ENCODE results near the gene ZCCHC9.
"Not testable (repeated sequence)": the region's sequence is repeated elsewhere in the genome, so short reads cannot be mapped to it uniquely, and the experiment has no call there.

ZCCHC9 gene

GRCh38 chr5:81335946-81336345 lies 34.6 kb downstream of the ZCCHC9 start:
- no peak for TF ChIP-seq CTCF (IDR thresholded peaks at IDR 0.05; ENCODE audit: control insufficient read depth, insufficient read depth, low read depth, low read length, missing control alignments)
- DNase-seq (ENCODE audit: low read depth), result no peak
- H3K4me3 ChIP-seq (ENCODE audit: control insufficient read depth, low read depth, low read length), result no peak overlapping the region

- H3K4me3 ChIP-seq (ENCODE audit: control insufficient read depth, low read depth, low read length), result no peak overlapping the region
- no peak for TF ChIP-seq CTCF (IDR thresholded peaks at IDR 0.05; ENCODE audit: control insufficient read depth, insufficient read depth, low read depth, low read length, missing control alignments)
- DNase-seq (ENCODE audit: low read depth), result no peak
Observed at GRCh38 chr5:81336556-81336955, 35.2 kb downstream of the ZCCHC9 start.

GRCh38 chr5:81337803-81338202 lies 36.4 kb downstream of the ZCCHC9 start:
- no peak for DNase-seq (ENCODE audit: low read depth)
- no peak overlapping the region for H3K4me3 ChIP-seq (ENCODE audit: control insufficient read depth, low read depth, low read length)
- TF ChIP-seq CTCF (IDR thresholded peaks at IDR 0.05; ENCODE audit: control insufficient read depth, insufficient read depth, low read depth, low read length, missing control alignments), result no peak

GRCh38 chr5:81338213-81338612 lies 36.8 kb downstream of the ZCCHC9 start:
- DNase-seq (ENCODE audit: low read depth); H3K4me3 ChIP-seq (ENCODE audit: control insufficient read depth, low read depth, low read length): not testable (repeated sequence)

- H3K4me3 ChIP-seq (ENCODE audit: control insufficient read depth, low read depth, low read length), result no peak overlapping the region
- TF ChIP-seq CTCF (IDR thresholded peaks at IDR 0.05; ENCODE audit: control insufficient read depth, insufficient read depth, low read depth, low read length, missing control alignments), result no peak
- no peak for DNase-seq (ENCODE audit: low read depth)
Observed at GRCh38 chr5:81344736-81345135, 43.3 kb downstream of the ZCCHC9 start.

- TF ChIP-seq CTCF (IDR thresholded peaks at IDR 0.05; ENCODE audit: control insufficient read depth, insufficient read depth, low read depth, low read length, missing control alignments), result no peak
- DNase-seq (ENCODE audit: low read depth), result no peak
- no peak overlapping the region for H3K4me3 ChIP-seq (ENCODE audit: control insufficient read depth, low read depth, low read length)
Observed at GRCh38 chr5:81345411-81346003, 44.1 kb downstream of the ZCCHC9 start.

GRCh38 chr5:81349161-81349560 lies 47.8 kb downstream of the ZCCHC9 start:
- no peak for DNase-seq (ENCODE audit: low read depth)

More at GRCh38 chr5:81349161-81349560, 47.8 kb downstream of the ZCCHC9 start:
- no peak for TF ChIP-seq CTCF (IDR thresholded peaks at IDR 0.05; ENCODE audit: control insufficient read depth, insufficient read depth, low read depth, low read length, missing control alignments)
- H3K4me3 ChIP-seq (ENCODE audit: control insufficient read depth, low read depth, low read length), result no peak overlapping the region

All from AG09309 (cell line).